KMS-11 (cell line): Measurements from ENCODE around the gene FKBP1B.
A peak's percentile ranks its signal among the peaks of the same experiment; 100 is the strongest.

Source experiments
- H2AFZ ChIP-seq: fragments of 200-600 bp; sonication (generic); 2 replicates; pipeline ENCODE4 v1.6.1; 2016; ENCODE audit warnings: antibody characterized with exemption, mixed run types, low read depth
- H3K27ac ChIP-seq: fragments of 200-600 bp; sonication (generic); 2 replicates; pipeline ENCODE4 v1.6.1; 2016; ENCODE audit warnings: mild to moderate bottlenecking, mixed run types
- H3K27me3 ChIP-seq: fragments of 200-600 bp; sonication (generic); 2 replicates; pipeline ENCODE4 v1.6.1; 2017; ENCODE audit warnings: mild to moderate bottlenecking, low read depth, mixed run types, moderate library complexity; ENCODE audit not compliant: insufficient read depth
- H3K36me3 ChIP-seq: fragments of 200-600 bp; sonication (generic); 2 replicates; pipeline ENCODE4 v1.6.1; 2017; ENCODE audit warnings: mild to moderate bottlenecking, mixed run types; ENCODE audit not compliant: insufficient read depth
- H3K4me1 ChIP-seq: fragments of 200-600 bp; sonication (generic); 2 replicates; pipeline ENCODE4 v1.6.1; 2016; ENCODE audit warnings: mild to moderate bottlenecking, low read depth, mixed run types; ENCODE audit not compliant: poor library complexity, severe bottlenecking
- H3K4me2 ChIP-seq: fragments of 200-600 bp; sonication (generic); 2 replicates; pipeline ENCODE4 v1.7.0; 2016; ENCODE audit warnings: mild to moderate bottlenecking, mixed run types
- H3K4me3 ChIP-seq: fragments of 200-600 bp; sonication (generic); IDR thresholded peaks from 2 replicates; pipeline ENCODE4 v1.6.1; 2017; ENCODE audit warnings: low read depth, low read length, mixed read lengths; ENCODE audit not compliant: insufficient read depth
- H3K79me2 ChIP-seq: fragments of 200-600 bp; sonication (generic); 2 replicates; pipeline ENCODE4 v1.6.1; 2016; ENCODE audit warnings: low read depth, mixed run types; ENCODE audit not compliant: insufficient read depth
- H3K9ac ChIP-seq: fragments of 200-600 bp; sonication (generic); 2 replicates; pipeline ENCODE4 v1.6.1; 2016; ENCODE audit warnings: mild to moderate bottlenecking, mixed run types
- H4K20me1 ChIP-seq: fragments of 200-600 bp; sonication (generic); 2 replicates; pipeline ENCODE4 v1.6.1; 2016; ENCODE audit warnings: mild to moderate bottlenecking, mixed run types; ENCODE audit not compliant: insufficient read depth
- CTCF ChIP-seq: fragments of 200-600 bp; sonication (generic); conservative IDR thresholded peaks from 2 replicates; pipeline ENCODE4 v1.6.1; 2017; ENCODE audit warnings: low read depth, mild to moderate bottlenecking, antibody characterized with exemption, low read length, moderate library complexity, mixed read lengths

Gene FKBP1B

GRCh38 chr2:24082787-24083566, 33.4 kb downstream of the FKBP1B start:
- Histone ChIP-seq H3K9ac (peak overlapping the region; percentile 80), H2AFZ (peak overlapping the region; percentile 97), H3K27me3 (no peaks in the 10 kb centered on the region), H3K27ac (peak overlapping the region; percentile 92), H3K79me2 (no peaks in the 10 kb centered on the region), H3K4me2 (peak overlapping the region; percentile 91), H3K4me1 (peaks cover 12% of the 10 kb centered on the region), H4K20me1 (no peaks in the 10 kb centered on the region), H3K4me3 (no peak overlapping the region), H3K36me3 (no peaks in the 10 kb centered on the region)
- no peak for TF ChIP-seq CTCF

GRCh38 chr2:24083567-24084385, 34.2 kb downstream of the FKBP1B start:
- no peaks in the 10 kb centered on the region for H3K36me3 ChIP-seq
- H3K4me2 ChIP-seq: peak overlapping the region; percentile 91
- no peak for TF ChIP-seq CTCF
- peaks cover 12% of the 10 kb centered on the region for H3K4me1 ChIP-seq
- peak overlapping the region; percentile 92 for H3K27ac ChIP-seq
- H3K9ac ChIP-seq: peak overlapping the region; percentile 80
- peak overlapping the region; percentile 97 for H2AFZ ChIP-seq
- no peaks in the 10 kb centered on the region for H3K27me3 ChIP-seq
- no peak overlapping the region for H3K4me3 ChIP-seq
- H3K79me2 ChIP-seq: no peaks in the 10 kb centered on the region
- H4K20me1 ChIP-seq: no peaks in the 10 kb centered on the region

GRCh38 chr2:24084386-24085199, 35.1 kb downstream of the FKBP1B start, which contains the start of gene TP53I3:
TP53I3 (minus strand) TSS chr2:24084834; CDS start chr2:24084326, 508 bp downstream.
- Histone ChIP-seq H3K4me1 (peaks cover 12% of the 10 kb centered on the region), H3K27ac (peak within 1 kb of the TSS; percentile 92), H2AFZ (peak within 1 kb of the TSS; percentile 97), H3K36me3 (no peaks in the 10 kb centered on the region), H3K4me3 (peak within 1 kb of the TSS; percentile 35), H3K79me2 (no peaks in the 10 kb centered on the region), H3K9ac (peak within 1 kb of the TSS; percentile 80), H3K4me2 (peak within 1 kb of the TSS; percentile 91), H4K20me1 (no peaks in the 10 kb centered on the region), H3K27me3 (no peaks in the 10 kb centered on the region)
- TF ChIP-seq CTCF: peak; percentile 87

- Histone ChIP-seq H2AFZ (peak overlapping the region; percentile 97; the same call in 1 of the 2 replicates), H3K27ac (peak overlapping the region; percentile 92), H3K36me3 (no peaks in the 10 kb centered on the region), H3K27me3 (no peaks in the 10 kb centered on the region), H3K4me3 (no peak overlapping the region), H3K4me2 (peak overlapping the region; percentile 91), H3K9ac (peak overlapping the region; percentile 80), H3K79me2 (no peaks in the 10 kb centered on the region), H3K4me1 (peaks cover 12% of the 10 kb centered on the region), H4K20me1 (no peaks in the 10 kb centered on the region)
- TF ChIP-seq CTCF: no peak
Observed at GRCh38 chr2:24085200-24085489, 35.6 kb downstream of the FKBP1B start.
